Parathyroid adenoma (tissue), 2 donors: ENCODE measurements around the gene NMT2.

Experiments used
- H2AFZ ChIP-seq: fragments of 300-600 bp; sonication (generic); one replicate; pipeline ENCODE4 v1.7.0; 2017; ENCODE audit warnings: antibody characterized with exemption, mild to moderate bottlenecking
- H3K27ac ChIP-seq: fragments of 300-600 bp; sonication (generic); one replicate; pipeline ENCODE4 v1.7.0; 2017
- H3K27me3 ChIP-seq: fragments of 300-600 bp; sonication (generic); one replicate; pipeline ENCODE4 v1.7.0; 2017; ENCODE audit warnings: low read length; ENCODE audit not compliant: control insufficient read depth, insufficient read depth
- H3K36me3 ChIP-seq: fragments of 300-600 bp; sonication (generic); one replicate; pipeline ENCODE4 v1.7.0; 2017; ENCODE audit warnings: low read length; ENCODE audit not compliant: control insufficient read depth, insufficient read depth
- H3K4me1 ChIP-seq: fragments of 300-600 bp; sonication (generic); one replicate; pipeline ENCODE4 v1.7.0; 2017; ENCODE audit warnings: control low read depth
- H3K4me2 ChIP-seq: fragments of 300-600 bp; sonication (generic); one replicate; pipeline ENCODE4 v1.7.0; 2017; ENCODE audit warnings: low read length
- H3K4me3 ChIP-seq: fragments of 300-600 bp; sonication (generic); one replicate; pipeline ENCODE4 v1.7.0; 2017; ENCODE audit warnings: low read depth, low read length
- H3K79me2 ChIP-seq: fragments of 300-600 bp; sonication (generic); one replicate; pipeline ENCODE4 v1.7.0; 2017; ENCODE audit warnings: control low read depth
- H3K9ac ChIP-seq: fragments of 300-600 bp; sonication (generic); one replicate; pipeline ENCODE4 v1.7.0; 2017; ENCODE audit warnings: mild to moderate bottlenecking
- H3K9me3 ChIP-seq: fragments of 300-600 bp; sonication (generic); one replicate; pipeline ENCODE4 v1.7.0; 2017; ENCODE audit warnings: low read length; ENCODE audit not compliant: control insufficient read depth
- CTCF ChIP-seq: fragments of 300-600 bp; sonication (generic); IDR thresholded peaks from one replicate; pipeline ENCODE4 v1.7.0; 2017; ENCODE audit warnings: antibody characterized with exemption, mild to moderate bottlenecking
- donor health status: primary hyperparathyroidism.

The NMT2 gene

GRCh38 chr10:15182540-15183207, 14.2 kb upstream of the NMT2 start:
- Histone ChIP-seq H3K9ac (no peak overlapping the region), H2AFZ (no peak overlapping the region), H3K36me3 (no peaks in the 10 kb centered on the region), H3K27me3 (no peaks in the 10 kb centered on the region), H3K4me3 (no peak overlapping the region), H3K27ac (no peak overlapping the region), H3K79me2 (no peaks in the 10 kb centered on the region), H3K4me2 (no peak overlapping the region), H3K4me1 (no peaks in the 10 kb centered on the region), H3K9me3 (no peaks in the 10 kb centered on the region)
- no peak for TF ChIP-seq CTCF

DNA sequence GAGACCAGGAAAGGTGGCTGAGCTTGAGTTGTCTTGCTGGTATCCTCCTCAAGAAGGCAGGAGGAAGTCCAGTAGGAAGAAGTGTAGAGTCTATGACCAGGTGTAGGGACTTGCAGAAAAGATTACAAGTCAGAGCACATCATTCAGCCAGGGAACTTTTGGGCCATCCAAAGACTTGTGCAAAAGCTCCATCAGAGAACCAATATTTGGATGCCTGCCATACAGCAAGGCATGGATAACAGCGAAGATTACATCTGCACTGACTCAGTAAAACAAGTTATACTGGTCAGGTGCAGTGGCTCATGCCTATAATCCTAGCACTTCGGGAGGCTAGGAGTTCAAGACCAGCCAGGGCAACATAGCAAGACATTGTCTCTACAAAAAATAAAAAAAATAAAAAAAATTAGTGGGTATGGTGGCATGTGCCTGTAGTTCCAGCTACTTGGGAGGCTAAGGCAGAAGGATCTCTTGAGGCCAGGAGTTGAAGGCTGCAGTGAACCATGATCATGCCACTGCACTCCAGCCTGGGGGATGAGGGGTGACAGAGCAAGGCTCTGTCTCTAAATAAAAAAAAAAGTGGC, 13.2 kb upstream of the NMT2 start:
- TF ChIP-seq CTCF, result no peak
- H3K9ac ChIP-seq, result no peak overlapping the region

DNA sequence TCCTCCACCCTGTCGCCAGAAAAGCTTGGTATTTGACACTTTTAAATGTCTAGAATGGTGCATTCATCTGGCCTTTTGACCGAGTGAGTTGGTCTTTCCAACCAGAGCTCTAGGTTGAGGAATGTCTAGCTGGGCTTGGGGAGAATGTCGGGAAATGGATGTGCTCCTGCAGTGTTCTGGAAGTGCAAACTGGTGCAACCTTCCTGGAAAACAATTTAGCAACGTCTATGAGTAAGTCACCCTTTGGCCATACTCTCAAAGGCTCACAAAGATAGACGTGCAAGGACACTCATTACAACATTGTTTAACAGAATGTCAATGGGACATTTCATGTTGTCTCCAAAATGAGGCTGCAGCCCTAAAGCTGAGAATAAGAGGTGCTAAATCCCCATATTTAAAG, 12.2 kb upstream of the NMT2 start:
- Histone ChIP-seq H3K9ac (no peak overlapping the region), H3K4me2 (no peak overlapping the region), H2AFZ (no peak overlapping the region), H3K27ac (no peak overlapping the region), H3K9me3 (no peaks in the 10 kb centered on the region), H3K27me3 (no peaks in the 10 kb centered on the region), H3K4me1 (no peaks in the 10 kb centered on the region), H3K4me3 (no peak overlapping the region), H3K36me3 (no peaks in the 10 kb centered on the region), H3K79me2 (no peaks in the 10 kb centered on the region)
- no peak for TF ChIP-seq CTCF

More for the DNA sequence above, 13.2 kb upstream of the NMT2 start:
- H3K36me3 ChIP-seq, result no peaks in the 10 kb centered on the region
- H3K4me1 ChIP-seq, result no peaks in the 10 kb centered on the region
- H3K79me2 ChIP-seq, result no peaks in the 10 kb centered on the region
- no peaks in the 10 kb centered on the region for H3K27me3 ChIP-seq
- no peak overlapping the region for H3K27ac ChIP-seq
- no peak overlapping the region for H2AFZ ChIP-seq
- no peak overlapping the region for H3K4me3 ChIP-seq
- H3K4me2 ChIP-seq, result no peak overlapping the region
- no peaks in the 10 kb centered on the region for H3K9me3 ChIP-seq

DNA sequence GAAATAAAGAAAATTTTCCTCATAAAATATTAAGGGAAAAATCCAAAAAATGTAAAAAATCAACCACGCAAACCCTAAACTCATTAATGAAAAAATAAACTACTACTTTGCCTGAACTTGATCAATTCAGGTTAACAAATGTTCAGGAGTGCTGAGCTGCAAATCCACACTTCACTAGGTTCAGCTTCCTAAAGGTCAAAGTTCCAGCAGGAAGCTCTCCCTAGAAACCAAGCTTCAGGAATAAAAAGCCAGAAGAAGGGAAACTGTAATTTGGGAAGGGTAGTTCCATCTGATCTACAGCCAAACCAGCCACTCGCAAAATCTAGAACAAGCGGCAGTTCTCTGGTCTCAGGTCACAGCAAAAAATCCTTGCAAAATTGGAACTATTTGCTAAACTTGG, 7.8 kb upstream of the NMT2 start:
- H3K27ac ChIP-seq, result no peak overlapping the region

More for the DNA sequence above, 7.8 kb upstream of the NMT2 start:
- Histone ChIP-seq H3K36me3 (no peaks in the 10 kb centered on the region), H3K79me2 (no peaks in the 10 kb centered on the region), H3K27me3 (no peaks in the 10 kb centered on the region), H3K4me2 (no peak overlapping the region), H3K4me1 (no peaks in the 10 kb centered on the region), H2AFZ (no peak overlapping the region), H3K4me3 (no peak overlapping the region), H3K9me3 (no peaks in the 10 kb centered on the region), H3K9ac (no peak overlapping the region)
- no peak for TF ChIP-seq CTCF
